LHCN-M2 (cell line): ENCODE results near the gene WIPI1. TPM values are rescaled to one million over a fixed set of nuclear protein-coding genes. Genes with fewer than 3 reads are reported as not detected.
"Not testable (repeated sequence)": the region's sequence is repeated elsewhere in the genome, so short reads cannot be mapped to it uniquely, and the experiment has no call there.

Source experiments
- DNase-seq: peaks from one replicate; pipeline ENCODE4 v3.0.0-alpha.2; 2012; ENCODE audit warnings: low read depth
- total RNA-seq: library from RNA; depleted of rRNA; stranded (reverse); fragments of >200 nt; gene quantifications from 2 replicates; pipeline ENCODE4 v1.2.3, GENCODE V29; 2014

WIPI1 gene
- total RNA-seq, 1 experiment from 2014 or later: 37.7 TPM

- DNase-seq: no peak
These were observed 40.0 kb downstream of the WIPI1 start for GRCh38 chr17:68417317-68417716.

- not testable (repeated sequence) for DNase-seq
These were observed 42.4 kb downstream of the WIPI1 start for GRCh38 chr17:68414901-68415300.

GRCh38 chr17:68413597-68414560 is 43.4 kb downstream of the WIPI1 start:
- not testable (repeated sequence) for DNase-seq

GRCh38 chr17:68407656-68408055 is 49.6 kb downstream of the WIPI1 start:
- DNase-seq: not testable (repeated sequence)

- DNase-seq: not testable (repeated sequence)
These were observed 53.5 kb downstream of the WIPI1 start for GRCh38 chr17:68403837-68404236.

- no peak for DNase-seq
These were observed 54.2 kb downstream of the WIPI1 start for GRCh38 chr17:68403122-68403521.

- DNase-seq: no peak
These were observed 56.0 kb downstream of the WIPI1 start for GRCh38 chr17:68401288-68401687.

- no peak for DNase-seq
These were observed 56.9 kb downstream of the WIPI1 start for GRCh38 chr17:68400404-68400735.

GRCh38 chr17:68399638-68400403 is 57.5 kb downstream of the WIPI1 start:
- peak; percentile 28 for DNase-seq

- DNase-seq: peak; percentile 62
These were observed 58.3 kb downstream of the WIPI1 start for GRCh38 chr17:68398691-68399637.

GRCh38 chr17:68397108-68397536 is 60.2 kb downstream of the WIPI1 start:
- no peak for DNase-seq

- DNase-seq: no peak
These were observed 60.8 kb downstream of the WIPI1 start for GRCh38 chr17:68396226-68397107.

GRCh38 chr17:68394608-68395331 is 62.5 kb downstream of the WIPI1 start:
- no peak for DNase-seq

- DNase-seq: no peak
These were observed 65.6 kb downstream of the WIPI1 start for GRCh38 chr17:68391561-68392268.

GRCh38 chr17:68390888-68391545 is 66.3 kb downstream of the WIPI1 start:
- DNase-seq: no peak

GRCh38 chr17:68389041-68389440 is 68.3 kb downstream of the WIPI1 start:
- no peak for DNase-seq

GRCh38 chr17:68387435-68388218 is 69.7 kb downstream of the WIPI1 start:
- no peak for DNase-seq
